Heart left ventricle (tissue), 13 donors: ENCODE data around the gene FFAR4.

ENCODE experiments used
- POLR2A ChIP-seq, 2 donors: fragments of 450-650 bp; IDR thresholded peaks; one replicate each; pipeline ENCODE4 v1.6.1; 2017; ENCODE audit warnings: antibody characterized with exemption in 2 of 2, mild to moderate bottlenecking in 2 of 2, moderate library complexity in 2 of 2
- TF ChIP-seq, protein P1 (sequence below), 12 donors: fragments of 200-600 bp; sonication (generic) in 4 of 12; IDR thresholded peaks; one replicate each; pipeline versions ENCODE4 v1.5.0 to v1.8.0; 2018 to 2022; ENCODE audit warnings: antibody characterized with exemption in 12 of 12, mild to moderate bottlenecking in 5 of 12
- donor health status: ischemic (EF 13 %, LVEDD 7.1; RV severe dilation, severe dysfunction).
- donor health status: DM: no; HTN: yes; CAD: no.
- donor health status: DM: no; HTN: no; CAD: no.
- donor health status: ischemic (EF 25% LVEDD 6.9; RV normal size, moderate dysfunction).
- donor health status: ischemic (EF 25% LVEDD 5.7; RV mildly dilated, moderate dysfunction).
- donor health status: ischemic (EF 35%, LVEDD 5.7; RV mildly dilated, moderate dysfunction).
- donor health status: nonischemic (EF 11% LVEDD 7.7; RV severe dilation, severe dysfunction).
- donor health status: DM: yes; HTN: yes; CAD: no.
- donor health status: PGD.
- donor health status: ischemic (EF 29% LVEDD 5.4; RV normal size, mild dysfunction).
- donor health status: nonischemic (EF 23%, LVEDD 6.1; RV moderate dilation, normal function).

DNA sequence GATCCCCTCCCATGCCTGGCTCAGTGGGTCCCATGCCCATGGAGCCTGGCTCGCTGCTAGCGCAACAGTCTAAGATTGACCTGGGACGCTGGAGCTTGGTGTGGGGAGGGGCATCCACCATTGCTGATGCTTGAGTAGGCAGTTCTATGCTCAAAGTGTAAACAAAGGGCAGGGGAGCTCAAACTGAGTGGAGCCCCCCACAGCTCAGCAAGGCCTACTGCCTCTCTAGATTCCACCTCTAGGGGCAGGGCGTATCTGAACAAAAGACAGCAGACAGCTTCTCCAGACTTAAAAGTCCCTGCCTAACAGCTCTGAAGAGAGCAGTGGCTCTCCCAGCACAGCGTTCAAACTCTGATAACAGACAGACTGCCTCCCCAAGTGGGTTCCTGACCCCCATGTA lies 31.2 kb upstream of the FFAR4 start:
- TF ChIP-seq, protein P1, sequence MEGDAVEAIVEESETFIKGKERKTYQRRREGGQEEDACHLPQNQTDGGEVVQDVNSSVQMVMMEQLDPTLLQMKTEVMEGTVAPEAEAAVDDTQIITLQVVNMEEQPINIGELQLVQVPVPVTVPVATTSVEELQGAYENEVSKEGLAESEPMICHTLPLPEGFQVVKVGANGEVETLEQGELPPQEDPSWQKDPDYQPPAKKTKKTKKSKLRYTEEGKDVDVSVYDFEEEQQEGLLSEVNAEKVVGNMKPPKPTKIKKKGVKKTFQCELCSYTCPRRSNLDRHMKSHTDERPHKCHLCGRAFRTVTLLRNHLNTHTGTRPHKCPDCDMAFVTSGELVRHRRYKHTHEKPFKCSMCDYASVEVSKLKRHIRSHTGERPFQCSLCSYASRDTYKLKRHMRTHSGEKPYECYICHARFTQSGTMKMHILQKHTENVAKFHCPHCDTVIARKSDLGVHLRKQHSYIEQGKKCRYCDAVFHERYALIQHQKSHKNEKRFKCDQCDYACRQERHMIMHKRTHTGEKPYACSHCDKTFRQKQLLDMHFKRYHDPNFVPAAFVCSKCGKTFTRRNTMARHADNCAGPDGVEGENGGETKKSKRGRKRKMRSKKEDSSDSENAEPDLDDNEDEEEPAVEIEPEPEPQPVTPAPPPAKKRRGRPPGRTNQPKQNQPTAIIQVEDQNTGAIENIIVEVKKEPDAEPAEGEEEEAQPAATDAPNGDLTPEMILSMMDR (IDR thresholded peaks at IDR 0.05): no peak
- TF ChIP-seq POLR2A (IDR thresholded peaks at IDR 0.05): no peak
